Activated naive CD8-positive, alpha-beta T cell (primary cell): ENCODE measurements around the gene RPS15.

Source experiments
- H3K27ac Mint-ChIP-seq: one replicate; pipeline ENCODE4 v1.8.0; 2021; ENCODE audit warnings: mixed read lengths
- H3K27me3 Mint-ChIP-seq: one replicate; pipeline ENCODE4 v1.8.0; 2021; ENCODE audit warnings: mixed read lengths
- H3K36me3 Mint-ChIP-seq: one replicate; pipeline ENCODE4 v1.8.0; 2021; ENCODE audit warnings: mixed read lengths
- H3K4me1 Mint-ChIP-seq: one replicate; pipeline ENCODE4 v1.8.0; 2021; ENCODE audit warnings: low read depth, mixed read lengths
- H3K4me3 Mint-ChIP-seq: one replicate; pipeline ENCODE4 v1.8.0; 2021; ENCODE audit warnings: mild to moderate bottlenecking, mixed read lengths
- H3K9me3 Mint-ChIP-seq: one replicate; pipeline ENCODE4 v1.8.0; 2021; ENCODE audit warnings: low read depth, mixed read lengths

The RPS15 gene

DNA sequence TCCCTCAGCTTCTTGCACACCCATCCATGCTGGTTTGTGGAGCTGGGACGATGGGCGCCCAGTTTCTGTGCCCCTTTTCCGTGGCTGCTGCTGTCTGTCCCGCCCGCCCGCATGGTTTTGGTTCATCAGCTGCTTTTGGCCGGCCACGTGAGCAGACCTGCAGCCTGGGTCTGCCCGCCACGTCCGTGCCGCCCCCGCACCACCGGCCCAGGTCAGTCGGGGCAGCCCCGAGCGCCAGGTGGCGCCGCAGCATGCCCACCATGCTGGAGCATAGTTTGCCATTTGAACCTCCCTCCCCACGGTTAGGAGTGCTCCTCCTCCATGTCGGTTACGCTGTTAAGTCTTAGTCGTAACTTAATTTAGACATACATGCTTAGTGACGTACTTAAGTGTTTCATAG, 15.3 kb upstream of the RPS15 start:
- Mint-ChIP-seq H3K4me3 (no peak overlapping the region), H3K27ac (no peak overlapping the region), H3K27me3 (no peaks in the 10 kb centered on the region), H3K4me1 (peaks cover 2% of the 10 kb centered on the region), H3K36me3 (no peaks in the 10 kb centered on the region), H3K9me3 (no peaks in the 10 kb centered on the region)

DNA sequence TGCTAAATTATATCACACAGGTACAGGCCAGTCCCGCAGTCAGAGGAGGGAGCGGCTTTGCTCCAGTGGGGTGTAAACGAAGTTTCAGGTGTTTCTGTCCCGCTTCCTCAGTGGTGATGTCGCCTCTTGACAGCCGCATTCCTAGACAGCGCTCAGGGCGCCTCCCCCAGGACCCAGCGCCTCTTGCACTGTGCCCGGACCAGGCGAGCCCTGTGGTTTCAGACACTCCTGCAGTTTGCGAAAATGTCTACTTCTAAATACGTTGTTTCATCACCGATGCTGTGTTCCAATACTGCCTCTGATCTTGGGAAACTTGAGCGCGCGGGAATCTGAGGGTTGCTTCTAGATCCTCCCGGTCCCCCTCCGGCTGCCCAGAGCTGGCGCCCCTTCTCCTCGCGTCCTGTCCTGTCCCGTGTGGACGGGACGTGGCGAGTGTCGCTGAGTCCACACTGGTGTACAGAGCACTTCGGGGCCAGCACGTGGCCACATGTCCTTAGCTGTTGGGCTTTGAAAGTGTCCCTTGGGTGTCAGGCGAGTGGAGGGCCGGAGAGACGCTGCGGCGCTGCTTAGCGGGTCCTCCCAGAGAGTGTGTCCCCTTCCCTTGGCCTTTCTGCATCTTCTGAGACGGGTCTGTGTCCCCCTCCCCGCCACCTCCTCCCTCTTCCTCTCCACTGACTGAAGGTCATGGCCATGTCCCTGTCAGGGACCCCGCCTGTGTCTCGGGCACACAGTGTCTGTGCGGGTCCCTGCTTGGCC, 14.6 kb upstream of the RPS15 start:
- peaks cover 2% of the 10 kb centered on the region for H3K4me1 Mint-ChIP-seq
- H3K36me3 Mint-ChIP-seq, result no peaks in the 10 kb centered on the region
- H3K27me3 Mint-ChIP-seq, result no peaks in the 10 kb centered on the region
- H3K9me3 Mint-ChIP-seq, result no peaks in the 10 kb centered on the region
- H3K4me3 Mint-ChIP-seq, result no peak overlapping the region
- no peak overlapping the region for H3K27ac Mint-ChIP-seq

DNA sequence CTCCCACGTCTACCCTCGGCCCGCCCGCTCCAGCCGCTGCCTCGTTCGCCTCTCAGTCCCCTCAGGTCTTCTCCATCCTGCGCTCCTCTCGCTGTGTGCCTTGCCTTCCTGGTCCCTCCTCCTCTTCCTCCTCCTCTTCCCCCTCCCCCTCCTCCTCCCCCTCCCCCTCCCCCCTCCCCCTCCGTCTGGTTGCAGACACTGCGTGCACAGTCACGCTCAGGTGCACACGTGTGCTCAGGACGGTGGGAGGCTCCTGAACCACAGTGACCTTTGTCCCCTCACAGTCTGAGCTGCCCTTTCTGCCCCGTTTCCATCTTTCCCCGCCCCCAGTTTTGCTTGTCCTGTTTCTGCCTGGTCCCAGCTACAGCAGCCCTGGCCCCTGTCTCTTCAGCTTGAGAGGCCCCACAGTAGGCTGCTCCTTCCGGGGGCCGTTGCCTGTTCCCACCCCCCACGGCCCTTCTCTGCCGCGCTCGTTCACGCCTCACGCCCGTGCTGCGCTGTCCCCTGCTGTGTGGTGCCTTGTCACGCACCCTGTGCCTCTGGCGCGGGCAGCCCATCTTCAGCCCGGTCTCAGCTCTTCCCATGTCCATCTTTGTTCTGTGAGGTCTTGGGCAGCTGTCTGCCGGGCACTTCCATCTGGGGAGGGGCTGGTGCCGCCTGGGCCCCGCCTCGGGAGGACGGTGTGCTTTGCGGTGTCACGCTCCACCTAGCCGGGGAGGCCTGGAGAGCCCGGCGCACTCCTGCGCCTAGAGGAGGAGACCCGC, 13.8 kb upstream of the RPS15 start:
- H3K36me3 Mint-ChIP-seq, result no peaks in the 10 kb centered on the region

DNA sequence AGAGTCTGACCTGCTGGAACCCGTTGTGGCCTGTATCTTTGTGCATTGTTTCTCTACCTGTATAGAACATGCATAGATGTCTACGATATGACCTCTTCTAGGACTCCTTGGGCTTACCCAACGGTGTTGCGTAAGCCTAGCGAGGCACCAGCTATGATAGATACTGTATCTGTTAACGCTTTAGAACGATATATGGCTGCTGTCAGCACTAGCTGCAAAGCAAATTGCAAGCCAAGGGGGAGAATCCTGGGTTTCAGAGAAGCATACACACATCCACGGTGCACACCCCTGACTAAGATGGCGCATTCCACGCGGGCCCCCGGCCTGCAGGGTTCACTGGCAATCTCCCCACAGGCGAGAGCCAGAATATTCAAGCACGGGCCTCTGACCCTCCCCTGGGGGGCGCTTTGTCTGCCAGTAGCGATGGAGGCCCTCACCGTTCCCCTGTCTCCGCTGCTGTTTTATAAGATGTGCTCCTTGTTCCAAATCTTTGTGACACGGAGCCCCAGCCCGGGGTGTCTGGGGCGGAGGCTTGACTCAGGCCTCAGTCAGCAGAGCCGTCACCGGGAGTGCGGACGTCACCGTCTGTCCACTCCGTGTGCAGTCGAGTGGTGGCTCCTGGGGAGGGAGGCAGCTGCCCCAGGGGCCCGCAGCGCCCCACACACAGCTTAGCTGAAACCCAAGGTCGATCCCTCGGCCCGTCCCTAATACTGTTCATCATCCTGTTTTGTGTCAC, 12.9 kb upstream of the RPS15 start:
- H3K27me3 Mint-ChIP-seq, result no peaks in the 10 kb centered on the region
- H3K27ac Mint-ChIP-seq, result no peak overlapping the region
- peaks cover 2% of the 10 kb centered on the region for H3K4me1 Mint-ChIP-seq
- no peaks in the 10 kb centered on the region for H3K9me3 Mint-ChIP-seq
- no peak overlapping the region for H3K4me3 Mint-ChIP-seq
- no peaks in the 10 kb centered on the region for H3K36me3 Mint-ChIP-seq

More for the DNA sequence above, 13.8 kb upstream of the RPS15 start:
- no peaks in the 10 kb centered on the region for H3K27me3 Mint-ChIP-seq
- H3K9me3 Mint-ChIP-seq, result no peaks in the 10 kb centered on the region
- no peak overlapping the region for H3K27ac Mint-ChIP-seq
- peaks cover 2% of the 10 kb centered on the region for H3K4me1 Mint-ChIP-seq
- no peak overlapping the region for H3K4me3 Mint-ChIP-seq

GRCh38 chr19:1425902-1426301, 12.3 kb upstream of the RPS15 start:
- peaks cover 2% of the 10 kb centered on the region for H3K4me1 Mint-ChIP-seq
- no peaks in the 10 kb centered on the region for H3K9me3 Mint-ChIP-seq
- no peaks in the 10 kb centered on the region for H3K27me3 Mint-ChIP-seq
- H3K27ac Mint-ChIP-seq, result no peak overlapping the region
- H3K4me3 Mint-ChIP-seq, result no peak overlapping the region
- no peaks in the 10 kb centered on the region for H3K36me3 Mint-ChIP-seq

GRCh38 chr19:1426736-1427135, 11.5 kb upstream of the RPS15 start:
- Mint-ChIP-seq H3K36me3 (no peaks in the 10 kb centered on the region), H3K27ac (no peak overlapping the region), H3K9me3 (no peaks in the 10 kb centered on the region), H3K4me3 (no peak overlapping the region), H3K4me1 (peaks cover 2% of the 10 kb centered on the region), H3K27me3 (no peaks in the 10 kb centered on the region)

DNA sequence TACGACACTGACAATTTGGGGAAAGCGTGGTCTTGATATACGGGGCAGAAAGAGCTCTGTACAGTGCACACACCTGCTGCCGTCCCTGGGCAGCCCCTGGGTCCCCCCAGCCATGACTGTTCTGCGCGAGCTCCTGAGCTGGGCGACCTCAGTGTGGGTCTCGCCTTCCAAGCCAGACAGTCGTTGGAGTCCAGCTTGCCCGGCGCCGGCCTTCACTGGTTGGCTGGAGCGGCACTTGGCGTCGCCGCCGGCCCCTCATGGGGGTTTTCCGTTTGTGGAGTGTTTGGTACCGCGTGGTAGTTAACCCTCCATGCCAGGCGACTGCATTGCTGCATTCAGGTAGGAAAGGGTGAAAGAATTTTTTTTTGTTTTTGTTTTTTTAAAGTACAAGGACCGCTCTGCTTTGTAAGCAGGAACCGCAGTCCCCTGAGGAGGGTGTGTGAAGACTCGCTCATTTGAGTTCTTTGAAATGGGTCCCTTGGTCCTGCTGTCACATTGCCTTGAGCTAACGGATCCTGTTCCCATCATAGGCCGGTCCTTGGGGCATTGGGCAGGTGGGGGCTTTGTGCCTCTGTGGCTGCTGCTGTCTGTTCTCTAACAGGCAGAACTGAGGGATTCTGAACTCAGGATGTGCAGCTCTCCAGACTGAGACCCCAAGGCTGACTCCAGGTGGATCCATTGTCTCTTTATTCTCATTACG, 10.8 kb upstream of the RPS15 start:
- H3K36me3 Mint-ChIP-seq, result no peaks in the 10 kb centered on the region
- no peak overlapping the region for H3K4me3 Mint-ChIP-seq
- H3K9me3 Mint-ChIP-seq, result no peaks in the 10 kb centered on the region
- H3K27ac Mint-ChIP-seq, result no peak overlapping the region
- H3K4me1 Mint-ChIP-seq, result peaks cover 2% of the 10 kb centered on the region
- H3K27me3 Mint-ChIP-seq, result no peaks in the 10 kb centered on the region

DNA sequence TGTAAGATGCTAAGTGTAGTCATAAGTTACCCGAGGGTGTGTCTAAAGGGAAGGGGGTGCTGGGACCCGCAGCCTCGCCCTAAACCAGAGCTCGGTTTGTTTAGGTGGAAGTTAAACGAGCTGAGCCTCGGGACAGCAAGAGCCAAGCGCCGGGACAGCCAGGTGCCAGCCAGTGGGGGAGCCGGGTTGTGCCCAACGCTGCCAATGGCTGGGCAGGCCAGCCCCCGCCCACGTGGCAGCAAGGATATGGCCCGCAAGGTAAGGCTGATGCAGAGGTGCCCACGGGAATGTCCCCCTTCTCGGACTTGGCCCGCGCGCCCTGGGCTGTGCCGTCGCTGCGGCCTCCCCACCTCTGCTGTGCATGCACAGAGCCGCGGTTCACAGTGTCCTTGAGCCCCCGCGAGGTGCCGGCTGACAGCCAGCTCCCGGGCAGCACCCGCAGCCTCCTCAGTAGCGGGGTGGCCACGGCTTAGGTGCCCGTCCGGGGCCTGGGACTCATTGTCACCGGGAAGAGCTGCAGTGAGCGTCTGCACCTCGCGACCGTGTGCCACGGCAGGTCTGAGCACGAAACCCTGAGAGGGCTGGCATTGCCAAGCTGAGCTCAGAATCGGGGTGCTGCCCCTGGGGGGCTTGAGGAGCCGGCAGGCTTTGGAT, 9.3 kb upstream of the RPS15 start:
- Mint-ChIP-seq H3K27me3 (no peaks in the 10 kb centered on the region), H3K4me3 (no peak overlapping the region), H3K27ac (no peak overlapping the region), H3K4me1 (peaks cover 2% of the 10 kb centered on the region), H3K9me3 (no peaks in the 10 kb centered on the region), H3K36me3 (no peaks in the 10 kb centered on the region)

GRCh38 chr19:1429750-1430149, 8.4 kb upstream of the RPS15 start:
- no peaks in the 10 kb centered on the region for H3K27me3 Mint-ChIP-seq
- H3K27ac Mint-ChIP-seq, result no peak overlapping the region
- peaks cover 2% of the 10 kb centered on the region for H3K4me1 Mint-ChIP-seq
- H3K36me3 Mint-ChIP-seq, result no peaks in the 10 kb centered on the region
- no peak overlapping the region for H3K4me3 Mint-ChIP-seq
- H3K9me3 Mint-ChIP-seq, result no peaks in the 10 kb centered on the region

- Mint-ChIP-seq H3K4me1 (no peaks in the 10 kb centered on the region), H3K27me3 (no peaks in the 10 kb centered on the region), H3K4me3 (no peak overlapping the region), H3K9me3 (no peaks in the 10 kb centered on the region), H3K36me3 (no peaks in the 10 kb centered on the region), H3K27ac (no peak overlapping the region)
Measured at GRCh38 chr19:1430246-1430645, 8.0 kb upstream of the RPS15 start.

DNA sequence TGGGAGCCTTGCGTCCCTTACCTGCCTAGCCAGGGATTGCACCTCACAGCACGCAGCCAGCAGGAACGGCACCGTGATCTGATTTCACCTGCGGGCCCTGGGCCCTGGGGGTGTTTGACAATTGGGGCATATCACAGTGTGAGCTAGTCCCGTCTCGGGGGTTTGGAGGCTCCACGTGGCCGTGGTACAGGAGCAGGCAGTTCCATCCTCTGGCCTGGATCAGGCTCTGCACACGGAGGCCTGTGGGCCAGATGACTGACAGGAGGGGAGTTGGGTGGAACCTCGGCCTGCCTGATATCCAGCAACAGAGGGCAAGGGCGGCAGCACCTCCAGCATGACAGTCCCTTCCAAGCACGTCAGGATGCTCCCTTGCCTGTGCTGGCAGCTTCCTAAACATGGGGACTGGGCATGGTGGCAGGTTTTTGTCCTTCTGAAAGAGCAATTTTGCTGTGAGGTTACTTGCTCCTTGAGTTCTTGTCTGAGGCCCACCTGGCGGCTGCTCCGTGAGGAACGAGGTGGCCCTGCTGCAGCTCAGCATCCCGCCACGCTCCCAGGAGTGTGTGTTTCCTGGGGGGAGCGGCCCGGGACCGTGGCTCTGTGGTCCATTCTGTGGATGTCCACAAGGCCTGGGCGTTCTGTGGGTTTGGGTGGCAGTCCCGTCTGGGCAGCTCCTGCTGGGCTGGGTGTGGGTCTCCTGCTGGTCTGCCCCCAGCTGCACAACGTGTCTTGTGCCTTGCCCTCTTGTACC, 6.3 kb upstream of the RPS15 start:
- Mint-ChIP-seq H3K4me3 (no peak overlapping the region), H3K36me3 (no peaks in the 10 kb centered on the region), H3K9me3 (no peaks in the 10 kb centered on the region), H3K4me1 (no peaks in the 10 kb centered on the region), H3K27ac (no peak overlapping the region), H3K27me3 (no peaks in the 10 kb centered on the region)

DNA sequence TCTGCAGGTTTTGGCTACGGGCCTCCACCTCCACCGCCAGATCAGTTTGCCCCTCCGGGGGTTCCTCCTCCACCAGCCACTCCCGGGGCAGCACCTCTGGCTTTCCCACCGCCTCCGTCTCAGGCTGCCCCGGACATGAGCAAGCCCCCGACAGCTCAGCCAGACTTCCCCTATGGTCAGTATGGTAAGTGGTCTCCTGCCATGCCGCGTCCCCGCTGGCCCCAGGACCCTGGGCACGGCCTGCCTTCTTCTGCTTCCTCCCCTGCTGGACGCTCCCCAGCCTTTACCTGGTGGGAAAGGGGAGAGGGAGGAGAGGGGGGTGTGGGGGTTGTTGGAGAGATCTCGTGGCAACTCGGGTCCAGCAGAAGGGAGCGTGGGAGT, 5.7 kb upstream of the RPS15 start:
- Mint-ChIP-seq H3K27ac (no peak overlapping the region), H3K9me3 (no peaks in the 10 kb centered on the region), H3K4me1 (peaks cover under 1% of the 10 kb centered on the region), H3K4me3 (no peak overlapping the region), H3K36me3 (no peaks in the 10 kb centered on the region), H3K27me3 (no peaks in the 10 kb centered on the region)

- H3K27ac Mint-ChIP-seq, result no peak overlapping the region
- H3K27me3 Mint-ChIP-seq, result no peaks in the 10 kb centered on the region
- no peak overlapping the region for H3K4me3 Mint-ChIP-seq
- H3K9me3 Mint-ChIP-seq, result no peaks in the 10 kb centered on the region
- H3K36me3 Mint-ChIP-seq, result no peaks in the 10 kb centered on the region
- H3K4me1 Mint-ChIP-seq, result peaks cover 6% of the 10 kb centered on the region
Measured at GRCh38 chr19:1433119-1434039, 4.8 kb upstream of the RPS15 start.
